ENCODE data around the gene KCTD10. TPM values are rescaled to one million over a fixed set of nuclear protein-coding genes. Genes with fewer than 3 reads are reported as not detected.
"Not testable (repeated sequence)": the region's sequence is repeated elsewhere in the genome, so short reads cannot be mapped to it uniquely, and the experiment has no call there.

KCTD10 gene
- polyA plus RNA-seq, 1 donor: 27.6 TPM

GRCh38 chr12:109449845-109450532 lies 27.1 kb downstream of the KCTD10 start:
- no peak for DNase-seq (ENCODE audit: low read depth)

- no peak for DNase-seq (ENCODE audit: low read depth)
Measured at GRCh38 chr12:109448707-109449390, 28.3 kb downstream of the KCTD10 start.

- DNase-seq (ENCODE audit: low read depth): no peak
Measured at GRCh38 chr12:109448272-109448671, 28.8 kb downstream of the KCTD10 start.

GRCh38 chr12:109447482-109447881 lies 29.6 kb downstream of the KCTD10 start:
- no peak for DNase-seq (ENCODE audit: low read depth)

GRCh38 chr12:109446869-109447268 lies 30.2 kb downstream of the KCTD10 start:
- DNase-seq (ENCODE audit: low read depth): no peak

- DNase-seq (ENCODE audit: low read depth): no peak
Measured at GRCh38 chr12:109445191-109445609, 31.9 kb downstream of the KCTD10 start.

GRCh38 chr12:109444259-109444658 lies 32.8 kb downstream of the KCTD10 start:
- DNase-seq (ENCODE audit: low read depth): no peak

GRCh38 chr12:109443794-109444193 lies 33.3 kb downstream of the KCTD10 start:
- no peak for DNase-seq (ENCODE audit: low read depth)

- no peak for DNase-seq (ENCODE audit: low read depth)
Measured at GRCh38 chr12:109440851-109441490, 36.1 kb downstream of the KCTD10 start.

- DNase-seq (ENCODE audit: low read depth): not testable (repeated sequence)
Measured at GRCh38 chr12:109439951-109440350, 37.1 kb downstream of the KCTD10 start.

GRCh38 chr12:109439181-109439580 lies 37.9 kb downstream of the KCTD10 start:
- DNase-seq (ENCODE audit: low read depth): no peak

- DNase-seq (ENCODE audit: low read depth): no peak
Measured at GRCh38 chr12:109436188-109436560, 40.9 kb downstream of the KCTD10 start.

- DNase-seq (ENCODE audit: low read depth): no peak
Measured at GRCh38 chr12:109435428-109436187, 41.5 kb downstream of the KCTD10 start.

- no peak for DNase-seq (ENCODE audit: low read depth)
Measured at GRCh38 chr12:109434582-109434981, 42.5 kb downstream of the KCTD10 start.

- no peak for DNase-seq (ENCODE audit: low read depth)
Measured at GRCh38 chr12:109433618-109434017, 43.5 kb downstream of the KCTD10 start.

- DNase-seq (ENCODE audit: low read depth): no peak
Measured at GRCh38 chr12:109432842-109433304, 44.2 kb downstream of the KCTD10 start.

GRCh38 chr12:109432431-109432830 lies 44.7 kb downstream of the KCTD10 start:
- DNase-seq (ENCODE audit: low read depth): no peak

GRCh38 chr12:109430244-109430643 lies 46.9 kb downstream of the KCTD10 start:
- DNase-seq (ENCODE audit: low read depth): no peak

GRCh38 chr12:109428804-109429203 lies 48.3 kb downstream of the KCTD10 start:
- not testable (repeated sequence) for DNase-seq (ENCODE audit: low read depth)

GRCh38 chr12:109428037-109428629 lies 49.0 kb downstream of the KCTD10 start:
- DNase-seq (ENCODE audit: low read depth): peak; percentile 25

GRCh38 chr12:109423392-109423791 lies 53.7 kb downstream of the KCTD10 start:
- DNase-seq (ENCODE audit: low read depth): no peak

GRCh38 chr12:109422251-109422650 lies 54.8 kb downstream of the KCTD10 start:
- no peak for DNase-seq (ENCODE audit: low read depth)

Measured in forelimb muscle (tissue), 1 donor.